IPS-NIHi11 (cell line): ENCODE results near the gene ITGB3.
A peak's percentile ranks its signal among the peaks of the same experiment; 100 is the strongest.
"Not testable (repeated sequence)": the region's sequence is repeated elsewhere in the genome, so short reads cannot be mapped to it uniquely, and the experiment has no call there.

ENCODE experiments used
- DNase-seq: peaks from one replicate; pipeline ENCODE4 v3.0.0; 2012; ENCODE audit warnings: mixed read lengths, low spot score

Gene ITGB3

DNA sequence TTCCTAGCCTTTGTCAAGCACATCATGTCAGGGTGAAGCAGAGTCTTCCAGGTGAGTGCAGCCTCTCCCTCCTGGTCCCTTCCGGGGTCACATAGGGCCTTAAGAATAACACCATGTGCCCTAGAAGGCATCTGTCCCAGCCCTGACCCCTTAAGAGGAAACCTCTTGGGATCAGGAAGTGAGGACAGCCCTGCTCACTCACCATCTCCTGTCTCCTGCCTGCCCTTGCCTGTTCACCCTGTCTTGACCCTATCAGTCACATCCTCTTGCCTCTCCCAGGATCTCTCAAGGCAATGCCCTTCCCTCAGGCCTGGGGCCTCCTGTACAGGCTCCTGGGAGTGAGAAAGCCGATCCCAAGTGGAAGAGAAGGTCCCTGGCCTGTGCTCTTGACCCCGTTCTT is 30.6 kb upstream of the ITGB3 start:
- no peak for DNase-seq

DNA sequence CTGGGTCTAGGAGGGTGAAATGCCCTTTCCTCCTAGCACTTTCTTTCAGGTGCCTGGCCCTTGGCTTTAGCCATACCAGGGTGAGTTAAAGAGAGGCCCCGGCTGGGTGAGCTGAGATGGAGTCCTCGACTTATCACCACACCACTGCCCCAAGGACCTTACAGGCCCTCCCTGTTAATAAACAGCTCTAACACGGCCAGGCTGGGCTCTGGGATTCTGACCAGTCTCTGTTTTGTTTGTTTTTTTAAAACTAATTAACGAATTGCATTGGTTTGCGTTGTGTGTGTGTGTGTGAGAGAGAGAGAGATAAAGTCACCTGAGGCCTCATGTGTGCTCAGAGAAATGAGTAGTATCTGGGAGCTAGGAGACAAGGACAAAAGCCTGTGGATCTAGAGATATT is 30.2 kb upstream of the ITGB3 start:
- no peak for DNase-seq

DNA sequence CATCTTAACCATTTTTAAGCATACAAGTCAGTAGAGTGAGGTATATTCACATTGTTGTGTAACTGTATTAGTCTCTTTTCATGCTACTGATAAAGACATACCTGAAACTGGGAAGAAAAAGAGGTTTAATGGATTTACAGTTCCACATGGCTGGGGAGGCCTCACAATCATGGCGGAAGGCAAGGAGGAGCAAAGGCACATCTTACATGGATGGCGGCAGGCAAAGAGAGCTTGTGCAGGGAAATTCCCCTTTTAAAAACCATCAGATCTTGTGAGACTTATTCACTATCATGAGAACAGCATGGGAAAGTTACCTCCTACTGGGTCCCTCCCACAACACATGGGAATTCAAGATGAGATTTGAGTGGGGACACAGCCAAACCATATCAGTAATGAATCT is 29.6 kb upstream of the ITGB3 start:
- DNase-seq = not testable (repeated sequence)

DNA sequence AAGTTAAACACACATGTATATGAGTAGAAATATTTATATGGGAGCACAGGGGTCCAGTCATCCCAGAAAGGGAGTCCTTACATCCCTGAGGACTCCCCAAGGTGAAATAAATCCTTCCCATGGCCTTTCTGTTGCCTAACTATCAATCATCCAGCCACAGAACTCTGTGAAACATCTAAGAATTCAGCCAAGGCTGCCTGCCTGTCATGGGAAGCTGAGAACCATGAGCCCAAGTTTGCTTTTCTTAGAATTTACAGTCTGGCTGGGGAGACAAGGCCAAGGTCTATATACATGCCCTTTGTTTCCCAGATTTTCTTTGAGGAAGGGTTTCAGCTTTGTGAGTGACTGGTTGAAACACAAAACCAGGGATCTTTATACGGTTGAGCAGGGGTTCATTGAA is 28.7 kb upstream of the ITGB3 start:
- DNase-seq = no peak

DNA sequence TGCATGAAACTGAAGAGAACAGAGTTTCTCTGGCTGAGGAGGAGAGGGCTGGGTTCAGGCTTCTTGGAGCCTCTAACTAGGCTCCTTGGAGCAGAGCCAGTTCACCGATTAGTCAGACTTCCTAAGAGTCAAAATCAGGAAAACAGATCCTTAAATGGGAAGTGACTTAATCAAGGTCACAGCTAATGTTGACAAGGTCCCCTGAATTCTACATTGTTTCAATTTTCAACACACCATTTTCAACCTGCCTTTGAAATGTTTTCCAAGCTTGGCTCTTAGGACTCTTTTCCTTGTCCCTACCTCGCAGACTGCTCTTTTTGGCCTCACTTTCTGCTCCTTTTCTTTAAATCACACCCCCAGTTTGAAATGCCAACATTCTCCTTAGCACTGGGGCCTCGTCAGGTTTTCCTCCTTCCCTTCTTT is 28.2 kb upstream of the ITGB3 start:
- no peak for DNase-seq

DNA sequence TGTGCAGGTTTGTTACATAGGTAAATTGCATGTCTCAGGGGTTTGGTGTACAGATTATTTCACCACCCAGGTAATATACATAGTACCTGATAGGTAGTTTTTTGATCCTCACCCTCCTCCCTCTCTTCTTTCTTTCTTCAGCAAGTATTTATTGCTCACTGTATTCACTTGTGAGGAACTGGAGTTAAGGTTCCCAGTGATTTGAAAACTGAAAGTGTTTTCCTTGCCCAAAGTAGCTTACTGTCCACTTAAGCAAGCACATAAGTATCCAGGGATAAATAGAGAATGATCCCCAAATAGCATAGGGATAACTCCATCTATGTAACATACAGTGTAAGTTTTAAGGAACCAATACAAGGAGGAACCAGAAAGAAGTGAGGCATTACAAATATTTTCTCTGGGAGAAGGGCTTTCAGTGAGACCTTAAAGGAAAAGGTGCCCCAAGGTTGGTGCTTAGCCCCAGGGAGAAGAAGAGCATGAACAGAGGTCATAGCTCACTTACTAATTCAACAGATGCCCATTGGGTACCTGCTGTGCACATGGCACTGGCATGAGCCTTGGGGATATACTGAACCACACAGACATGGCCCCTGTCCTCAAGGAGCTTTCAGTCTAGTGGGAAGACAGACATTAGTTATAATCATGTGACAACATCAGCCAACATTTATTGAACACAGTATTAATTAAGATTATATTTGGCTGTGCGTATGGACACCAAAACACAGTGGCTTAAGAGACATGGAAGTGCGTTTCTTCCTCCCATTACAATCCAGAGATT is 27.5 kb upstream of the ITGB3 start:
- no peak for DNase-seq

DNA sequence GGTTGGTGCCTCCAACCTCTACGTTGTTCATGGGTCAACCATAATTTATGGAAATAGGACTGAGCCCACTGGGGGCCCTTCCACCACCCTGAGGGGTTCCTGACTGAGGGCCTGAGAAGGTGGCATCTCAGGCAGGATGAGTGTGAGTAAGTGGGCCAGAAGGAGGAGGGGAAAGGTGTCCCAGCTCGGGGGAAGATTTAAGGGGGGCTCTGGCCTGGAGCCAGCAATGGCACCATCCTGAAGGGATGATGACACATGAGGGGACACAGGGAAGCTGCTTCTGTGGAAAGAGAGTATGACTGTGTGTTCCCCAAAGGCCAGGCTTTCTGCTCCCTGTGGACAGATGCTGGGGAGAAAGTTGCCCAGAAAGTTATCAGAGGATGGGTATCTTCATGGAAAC is 25.8 kb upstream of the ITGB3 start:
- DNase-seq = no peak

DNA sequence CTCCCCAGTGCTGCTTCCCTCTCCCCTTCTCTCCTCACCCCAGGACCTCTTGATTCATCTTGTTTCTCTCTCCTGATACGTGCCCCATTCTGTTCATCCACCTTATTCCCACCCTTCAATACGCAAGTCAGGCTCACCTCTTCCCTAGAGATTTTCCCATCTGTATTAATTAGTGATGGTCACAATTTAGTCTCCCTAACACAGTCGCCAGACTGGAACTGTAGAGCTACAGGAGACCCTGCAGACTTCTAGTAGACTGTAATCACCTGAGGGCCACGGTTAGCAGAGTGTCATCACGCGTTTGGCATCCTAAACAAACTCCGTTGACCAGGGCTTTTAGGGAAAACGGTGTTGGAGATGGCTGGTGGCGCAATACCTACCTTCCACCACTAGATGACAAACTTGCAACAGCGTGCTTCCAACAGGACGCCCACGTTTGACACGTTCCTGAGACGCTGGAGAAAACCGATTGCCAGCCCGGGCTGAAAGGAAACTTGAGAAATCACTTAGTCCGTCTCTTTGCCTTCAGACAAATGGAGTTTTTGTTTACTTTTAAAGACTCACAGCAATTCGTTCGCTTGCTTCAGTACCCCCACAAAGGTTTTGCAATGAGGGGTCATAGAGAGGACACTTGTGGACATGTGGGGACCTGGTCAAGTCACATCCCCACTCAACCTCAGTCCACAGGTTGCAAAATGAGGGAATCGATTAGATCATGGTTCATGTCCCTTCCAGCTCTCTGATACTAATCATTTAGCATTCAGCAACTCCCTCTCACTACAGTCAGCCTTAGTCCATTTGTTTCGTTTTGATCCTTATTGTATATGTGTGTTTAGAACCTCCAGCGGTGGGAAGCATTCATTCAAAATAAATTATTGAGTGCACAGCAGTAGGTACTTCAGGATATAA is 23.8 kb upstream of the ITGB3 start:
- DNase-seq = peak; percentile 92

DNA sequence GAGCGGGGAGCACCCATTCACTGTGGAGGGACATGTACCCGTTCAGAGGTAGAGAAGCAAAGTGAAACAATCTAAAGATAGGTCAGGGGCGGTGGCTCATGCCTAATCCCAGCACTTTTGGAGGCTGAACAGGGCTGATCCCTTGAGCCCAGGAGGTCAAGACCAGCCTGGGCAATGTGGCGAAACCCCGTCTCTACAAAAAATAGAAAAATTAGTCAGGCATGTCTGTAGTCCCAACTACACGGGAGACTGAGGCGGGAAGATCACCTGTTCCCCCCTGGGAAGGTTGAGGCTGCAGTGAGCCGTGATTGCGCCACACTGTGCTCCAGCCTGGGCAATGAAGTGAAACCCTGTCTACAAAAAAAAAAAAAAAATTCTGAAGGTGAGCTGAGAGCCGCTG is 22.8 kb upstream of the ITGB3 start:
- no peak for DNase-seq

DNA sequence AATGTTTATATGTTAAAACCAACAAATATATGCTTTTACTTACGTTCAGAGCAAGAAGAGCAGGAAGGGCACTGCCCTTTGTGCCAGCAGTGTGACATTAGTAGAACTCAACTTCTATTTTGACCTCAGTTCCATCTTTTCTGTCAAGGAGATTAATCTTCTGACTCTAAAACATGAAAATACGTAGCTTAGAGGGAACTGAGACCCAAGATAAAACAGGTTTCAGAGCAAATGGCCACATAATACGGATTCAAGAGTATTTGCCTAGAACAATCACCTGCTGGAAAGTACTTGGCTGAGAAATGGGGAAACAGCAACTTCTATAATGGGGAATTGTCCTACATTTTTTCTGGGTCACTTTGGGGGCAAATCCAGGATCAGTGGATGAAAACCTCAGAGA is 22.3 kb upstream of the ITGB3 start:
- DNase-seq = no peak

DNA sequence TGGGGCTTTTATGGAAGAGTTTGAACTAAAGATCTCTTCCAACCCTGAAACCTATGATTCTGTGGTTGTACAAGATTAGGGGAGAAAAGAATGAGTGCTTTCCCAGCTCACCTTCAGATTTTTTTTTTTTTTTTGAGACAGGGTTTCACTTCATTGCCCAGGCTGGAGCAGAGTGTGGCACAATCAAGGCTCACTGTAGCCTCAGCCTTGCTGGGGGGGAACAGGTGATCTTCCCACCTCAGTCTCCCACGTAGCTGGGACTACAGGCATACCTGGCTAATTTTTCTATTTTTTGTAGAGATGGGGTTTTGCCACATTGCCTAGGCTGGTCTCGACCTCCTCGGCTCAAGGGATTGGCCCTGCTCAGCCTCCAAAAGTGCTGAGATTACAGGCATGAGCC is 21.8 kb upstream of the ITGB3 start:
- DNase-seq = no peak

DNA sequence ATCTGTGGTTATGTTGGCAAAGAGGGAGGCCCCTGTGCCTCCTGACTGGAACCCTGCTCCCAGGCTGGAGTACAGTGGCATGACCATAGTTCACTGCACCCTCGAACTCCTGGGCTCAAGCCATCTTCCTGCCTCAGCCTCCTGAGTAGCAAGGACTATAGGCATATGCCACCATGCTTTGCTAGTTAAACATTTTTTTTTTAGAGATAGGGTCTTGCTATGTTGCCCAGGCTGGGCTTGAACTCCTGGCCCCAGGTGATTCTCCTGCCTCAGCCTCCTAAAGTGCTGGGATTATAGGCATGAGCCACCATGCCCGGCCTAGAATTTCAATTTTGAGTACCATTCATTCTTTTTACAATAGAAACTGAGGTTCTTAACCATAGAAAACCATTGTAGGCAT is 21.2 kb upstream of the ITGB3 start:
- DNase-seq = no peak

DNA sequence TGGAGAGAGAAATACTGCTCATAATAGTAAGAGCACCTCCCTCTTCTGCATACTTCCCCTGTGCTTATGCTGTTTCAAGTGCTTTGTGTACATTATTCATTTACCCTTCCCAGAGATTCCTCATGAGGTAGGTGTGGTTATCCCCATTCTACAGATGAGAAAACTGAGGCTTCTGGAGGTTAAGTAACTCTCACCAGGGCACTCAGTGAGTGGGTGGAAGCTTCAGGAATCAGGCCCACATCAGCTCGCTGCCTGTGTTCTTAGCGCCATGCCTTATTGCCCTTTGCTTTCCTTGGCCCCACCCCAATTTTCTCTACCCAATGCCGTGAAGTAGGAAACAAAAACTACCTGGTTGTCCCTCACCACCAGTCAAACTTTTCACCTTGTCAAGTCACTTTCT is 18.1 kb upstream of the ITGB3 start:
- DNase-seq = no peak

DNA sequence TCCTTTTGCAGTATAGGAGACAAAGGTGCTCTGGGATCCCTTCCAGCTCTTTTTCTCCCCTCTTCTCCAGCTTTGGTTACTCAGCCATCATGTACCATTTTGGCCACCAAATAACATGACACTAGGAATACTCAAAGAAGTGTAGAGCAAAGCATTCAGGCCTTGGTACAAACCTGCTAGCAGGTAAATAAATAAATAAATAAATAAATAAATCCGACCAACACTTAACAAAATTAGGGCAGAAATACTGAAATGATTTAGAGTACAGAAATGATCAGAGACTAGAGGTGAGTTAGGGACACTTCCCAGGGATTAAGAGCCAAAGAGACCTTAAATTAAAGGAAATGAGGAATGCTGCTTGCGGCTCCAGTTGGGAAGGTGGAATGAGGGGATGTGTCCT is 17.7 kb upstream of the ITGB3 start:
- no peak for DNase-seq

DNA sequence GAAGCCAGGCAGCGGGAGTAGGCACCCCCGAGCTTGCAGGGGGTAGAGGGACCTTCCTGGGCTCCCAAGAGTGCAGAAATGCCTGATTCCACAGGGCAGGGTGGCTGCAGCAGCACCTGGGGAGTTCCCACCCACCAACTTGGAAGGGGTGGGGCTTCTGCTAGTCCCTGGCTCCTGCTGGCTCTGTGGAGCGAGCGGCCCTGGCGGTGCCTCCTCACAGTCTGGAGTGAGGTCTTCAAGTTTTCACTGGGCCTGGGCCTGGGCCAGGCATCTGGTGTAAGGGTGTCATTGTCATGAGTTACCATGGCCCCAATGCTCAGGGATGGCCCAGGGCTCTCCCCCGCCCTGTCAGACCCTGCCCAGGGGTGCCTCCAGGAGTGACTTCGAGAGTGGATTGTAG is 15.8 kb upstream of the ITGB3 start:
- DNase-seq = no peak

DNA sequence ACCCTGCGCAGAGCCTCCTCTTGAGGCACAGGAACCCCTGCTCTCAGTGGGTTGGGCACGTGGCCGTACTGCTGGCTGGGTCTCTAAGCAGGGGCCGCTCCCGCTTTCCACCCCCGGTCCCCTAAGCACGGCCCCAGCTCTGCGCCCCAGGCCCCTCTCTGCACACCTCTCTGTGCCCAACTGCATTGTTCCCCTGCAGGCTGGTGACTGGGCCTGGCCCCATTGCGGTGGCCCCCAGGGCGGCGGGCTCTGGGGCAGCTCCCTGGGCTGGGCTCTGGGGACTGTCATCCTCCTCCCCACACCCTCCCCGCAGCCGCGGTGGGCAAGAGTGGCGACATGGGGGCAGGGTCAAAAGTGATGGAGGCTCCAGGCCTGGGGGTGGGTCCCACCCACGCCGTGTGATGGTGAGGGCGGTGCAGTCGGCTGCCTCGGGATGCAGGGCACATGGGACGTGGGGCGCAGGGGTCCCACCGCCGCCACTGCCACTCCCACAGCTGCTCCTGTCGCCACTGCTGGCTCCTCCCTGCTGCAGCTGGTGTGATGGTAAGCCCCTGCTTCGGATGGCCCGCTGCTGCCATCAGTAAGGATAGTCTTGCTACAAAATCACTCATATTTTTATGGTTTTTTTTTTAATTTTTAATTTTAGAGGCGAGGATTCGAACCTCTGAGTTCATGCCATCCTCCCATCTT is 15.2 kb upstream of the ITGB3 start:
- DNase-seq = no peak

DNA sequence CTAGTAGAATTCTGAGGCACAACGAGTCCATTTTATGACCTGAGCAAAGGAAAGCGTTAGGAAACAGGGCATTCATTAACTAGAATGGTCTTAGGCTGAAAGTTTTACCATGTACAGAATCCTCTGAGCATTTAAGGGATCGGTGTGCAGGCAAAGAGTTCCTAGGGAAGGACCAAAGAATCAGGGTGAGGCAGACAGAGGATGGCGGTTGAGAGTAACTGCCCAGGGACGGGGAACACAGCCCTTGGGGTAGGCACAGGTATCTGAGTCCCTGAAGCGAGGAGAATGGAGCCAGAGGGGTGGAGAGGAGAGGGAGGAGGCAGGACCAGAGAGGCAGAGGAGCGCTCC is 14.0 kb upstream of the ITGB3 start:
- no peak for DNase-seq

DNA sequence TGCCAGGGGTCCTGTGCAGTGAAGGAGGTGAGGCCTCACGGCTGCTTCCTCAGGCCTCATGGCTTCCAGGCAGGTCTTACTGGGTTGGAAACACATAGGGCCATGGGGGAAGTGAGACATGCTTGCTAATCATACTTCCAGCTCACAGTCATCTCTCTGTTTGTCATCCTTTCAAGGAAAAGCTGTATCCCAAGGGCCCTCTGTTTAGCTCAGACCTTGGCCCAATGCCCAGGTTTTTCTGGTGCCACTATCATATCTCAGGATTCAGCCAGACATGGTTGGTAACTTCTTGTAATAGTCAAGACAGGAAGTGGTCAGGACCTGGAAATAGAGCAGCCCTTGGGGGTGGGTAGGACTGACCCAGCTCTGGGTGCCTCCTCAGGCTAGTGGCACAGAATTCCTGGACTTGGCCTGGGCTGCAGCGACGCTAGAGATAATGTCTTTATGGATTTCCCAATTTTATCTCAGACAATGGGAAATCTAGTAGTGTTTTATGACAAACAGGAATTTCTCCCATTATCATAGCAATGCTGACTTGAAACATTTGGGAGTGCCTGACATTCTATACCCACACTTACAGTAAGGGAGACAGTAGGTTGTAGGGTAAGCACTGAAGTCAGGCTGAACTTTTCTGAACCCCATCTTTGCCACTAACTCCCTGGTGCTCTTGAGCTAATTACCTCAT is 13.5 kb upstream of the ITGB3 start:
- DNase-seq = no peak

DNA sequence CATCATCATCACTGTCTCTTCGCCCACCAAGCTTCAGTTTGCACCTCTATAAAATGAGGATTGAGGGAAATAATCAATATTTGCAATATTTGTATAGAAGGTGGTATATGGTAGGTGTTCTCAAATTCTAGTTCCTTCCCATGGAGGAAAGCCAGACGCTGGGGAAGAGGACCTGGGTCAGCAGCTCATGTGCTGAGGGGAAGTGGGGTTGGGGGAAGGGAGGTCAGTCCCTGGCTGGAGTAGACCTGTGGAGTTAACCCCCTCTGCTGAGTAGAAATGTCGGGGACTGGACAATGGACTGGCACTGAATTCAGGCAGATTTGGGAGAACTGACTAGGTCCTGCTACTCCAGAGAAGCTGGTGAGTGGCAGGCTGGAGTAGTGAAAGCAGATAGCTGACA is 12.8 kb upstream of the ITGB3 start:
- no peak for DNase-seq

DNA sequence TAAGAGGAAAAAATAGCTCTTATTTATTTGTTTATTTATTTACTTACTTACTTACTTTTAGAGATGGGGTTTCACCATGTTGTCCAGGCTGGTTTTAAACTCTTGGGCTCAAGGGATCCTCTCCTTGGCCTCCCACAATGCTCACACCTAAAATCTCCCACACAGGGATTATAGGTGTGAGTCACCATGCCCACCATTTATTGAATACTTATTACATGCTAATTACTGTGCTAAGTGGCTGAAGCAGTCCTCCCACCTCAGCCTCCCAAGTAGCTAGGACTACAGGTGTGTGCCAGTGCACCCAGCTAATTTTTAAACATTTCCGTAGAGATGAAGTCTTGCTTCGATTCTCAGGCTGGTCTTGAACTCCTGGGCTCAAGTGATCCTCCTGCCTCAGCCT is 11.0 kb upstream of the ITGB3 start:
- DNase-seq = no peak

DNA sequence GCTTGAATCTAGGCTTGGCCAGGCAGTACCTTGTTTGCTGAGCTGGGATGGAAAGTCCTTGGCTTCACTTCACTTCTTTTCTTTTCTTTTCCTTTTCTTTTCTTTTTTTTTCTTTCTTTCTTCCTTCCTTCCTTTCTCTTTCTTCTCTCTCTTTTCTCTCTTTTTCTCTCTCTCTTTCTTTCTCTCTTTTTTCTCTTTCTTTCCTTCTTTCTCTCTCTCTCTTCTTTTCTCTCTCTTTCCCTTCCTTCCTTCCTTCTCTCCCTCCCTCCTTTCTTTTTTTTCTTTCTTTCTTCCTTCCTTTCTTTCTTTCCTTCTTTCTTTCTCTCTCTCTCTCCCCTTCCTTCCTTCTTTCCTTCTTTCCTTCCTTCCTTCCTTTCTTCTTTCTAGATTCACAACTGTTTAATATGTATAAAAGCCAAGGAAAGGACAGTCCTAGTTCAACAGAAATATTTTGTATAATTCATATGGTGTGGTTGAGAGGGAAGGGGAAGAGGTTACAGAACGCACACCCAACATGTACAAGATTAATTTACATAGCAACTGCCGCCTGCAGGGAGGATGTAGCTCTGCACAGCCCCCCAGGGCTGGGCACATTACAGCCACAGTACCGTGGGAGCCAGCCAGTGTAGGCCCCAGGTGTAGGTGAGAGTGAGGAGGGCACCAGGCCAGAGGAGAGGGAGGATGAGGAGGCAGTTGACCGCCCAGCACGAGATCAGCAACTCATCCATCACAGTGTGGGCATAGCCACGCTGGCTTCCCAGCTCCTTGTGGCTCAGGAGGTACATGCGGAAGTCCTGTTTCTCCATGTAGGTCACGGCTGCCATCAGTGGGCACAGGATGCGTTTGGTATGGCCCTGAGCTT is 9.7 kb upstream of the ITGB3 start:
- no peak for DNase-seq
